HepG2 (cell line): ENCODE measurements around the gene ACAP3. TPM values are rescaled to one million over a fixed set of nuclear protein-coding genes. Genes with fewer than 3 reads are reported as not detected.

Experiments
- ATF7 ChIP-seq, 2 experiments: fragments of 450-650 bp in 1 of 2; sonication (generic) in 1 of 2; formaldehyde crosslinking in 1 of 2; IDR thresholded peaks; 2 replicates each; pipeline versions ENCODE4 v1.4.0 to v1.6.1; 2016 to 2020; ENCODE audit warnings: antibody characterized with exemption in 1 of 2, mild to moderate bottlenecking in 1 of 2, missing genetic modification reagents in 1 of 2
- BORCS8-MEF2B ChIP-seq: sonication (generic); formaldehyde crosslinking; IDR thresholded peaks from 2 replicates; pipeline ENCODE4 v1.8.0; 2022; ENCODE audit warnings: mild to moderate bottlenecking, missing genetic modification reagents
- CBX2 ChIP-seq, 2 experiments: fragments of 200-600 bp in 1 of 2; sonication (generic); formaldehyde crosslinking in 1 of 2; IDR thresholded peaks; 2 replicates each; pipeline versions ENCODE4 v1.7.0 to v1.8.1; 2018 to 2022; ENCODE audit warnings: low read depth in 2 of 2, low read length in 1 of 2, mild to moderate bottlenecking in 1 of 2, missing genetic modification reagents in 1 of 2
- ESRRA ChIP-seq: sonication (generic); formaldehyde crosslinking; IDR thresholded peaks from 2 replicates; pipeline ENCODE4 v1.5.1; 2020; ENCODE audit warnings: mild to moderate bottlenecking, low read depth, missing genetic modification reagents
- GATAD2A ChIP-seq: IDR thresholded peaks from 2 replicates; pipeline ENCODE4 v1.6.1; 2016
- HOXD1 ChIP-seq: sonication (generic); formaldehyde crosslinking; IDR thresholded peaks from 2 replicates; pipeline ENCODE4 v1.5.0; 2020; ENCODE audit warnings: missing genetic modification reagents
- KAT7 ChIP-seq: IDR thresholded peaks from 2 replicates; pipeline ENCODE4 v1.6.1; 2018; ENCODE audit warnings: borderline replicate concordance, missing compliant biosample characterization
- KLF13 ChIP-seq: sonication (generic); formaldehyde crosslinking; IDR thresholded peaks from 2 replicates; pipeline ENCODE4 v1.4.0; 2020; ENCODE audit warnings: mild to moderate bottlenecking, missing genetic modification reagents
- MTF2 ChIP-seq: sonication (generic); formaldehyde crosslinking; IDR thresholded peaks from 2 replicates; pipeline ENCODE4 v1.5.0; 2020; ENCODE audit warnings: missing genetic modification reagents, borderline replicate concordance
- NONO ChIP-seq, 2 experiments: fragments of 450-650 bp in 1 of 2; sonication (generic) in 1 of 2; formaldehyde crosslinking in 1 of 2; IDR thresholded peaks in 1 of 2; conservative IDR thresholded peaks in 1 of 2; 2 replicates each; pipeline versions ENCODE4 v1.6.1 to v1.8.0; 2017 to 2022; ENCODE audit warnings: mild to moderate bottlenecking in 1 of 2, missing genetic modification reagents in 1 of 2, moderate library complexity in 1 of 2
- NR2C2 ChIP-seq: sonication (generic); formaldehyde crosslinking; IDR thresholded peaks from 2 replicates; pipeline ENCODE4 v1.4.0; 2020; ENCODE audit warnings: missing genetic modification reagents, mild to moderate bottlenecking, moderate library complexity, borderline replicate concordance
- NR2F1 ChIP-seq, 2 experiments: fragments of 450-650 bp in 1 of 2; formaldehyde crosslinking in 1 of 2; IDR thresholded peaks; 2 replicates each; pipeline versions ENCODE4 v1.5.0 to v1.6.1; 2016 to 2020; ENCODE audit warnings: mild to moderate bottlenecking in 1 of 2, missing compliant biosample characterization in 1 of 2, missing genetic modification reagents in 1 of 2, moderate library complexity in 1 of 2
- SSRP1 ChIP-seq: IDR thresholded peaks from 2 replicates; pipeline ENCODE4 v1.6.1; 2016; ENCODE audit warnings: control low read depth
- ZEB1 ChIP-seq: IDR thresholded peaks from 2 replicates; pipeline ENCODE4 v1.6.1; 2012; ENCODE audit warnings: mild to moderate bottlenecking, low read depth, inconsistent platforms; ENCODE audit not compliant: insufficient replicate concordance
- ZIK1 ChIP-seq: sonication (generic); formaldehyde crosslinking; IDR thresholded peaks from 2 replicates; pipeline ENCODE4 v1.5.0; 2020; ENCODE audit warnings: mild to moderate bottlenecking, low read depth, missing genetic modification reagents, borderline replicate concordance
- ZNF563 ChIP-seq: sonication (generic); formaldehyde crosslinking; IDR thresholded peaks from 2 replicates; pipeline ENCODE4 v1.8.0; 2022; ENCODE audit warnings: mild to moderate bottlenecking, moderate library complexity, missing genetic modification reagents
- ZNF605 ChIP-seq: sonication (generic); formaldehyde crosslinking; IDR thresholded peaks from 2 replicates; pipeline ENCODE4 v1.8.0; 2022; ENCODE audit warnings: mild to moderate bottlenecking, missing genetic modification reagents
- ZNF713 ChIP-seq: sonication (generic); formaldehyde crosslinking; IDR thresholded peaks from 2 replicates; pipeline ENCODE4 v1.4.0; 2020; ENCODE audit warnings: mild to moderate bottlenecking, missing genetic modification reagents
- polyA plus RNA-seq, 8 experiments: library from polyadenylated mRNA; depleted of rRNA in 3 of 8; stranded (reverse) in 7 of 8; unstranded in 1 of 8; fragments of >200 nt; fragmentation: Illumina TruSeq in 4 of 8; extraction: Trizol in 4 of 8; gene quantifications; 2 replicates each; pipeline versions ENCODE4 v1.2.1 to v1.2.3, GENCODE V29; 2011 to 2016; ENCODE audit warnings: low read depth in 4 of 8, missing spikeins in 1 of 8, mixed read lengths in 1 of 8; ENCODE audit not compliant: insufficient read depth in 1 of 8
- total RNA-seq, 5 experiments: library from RNA; depleted of rRNA; stranded (reverse); fragments of >200 nt; fragmentation: Illumina TruSeq; extraction: Trizol; gene quantifications; 2 replicates each; pipeline ENCODE4 v1.2.3, GENCODE V29; 2016; ENCODE audit warnings: low read depth in 1 of 5
- TF ChIP-seq, protein P1 (sequence below): IDR thresholded peaks from 2 replicates; pipeline ENCODE4 v1.6.1; 2012; ENCODE audit warnings: low read depth, low read length, improper control_type of control experiment
- TF ChIP-seq, protein P2 (sequence below): sonication (generic); formaldehyde crosslinking; IDR thresholded peaks from 2 replicates; pipeline ENCODE4 v1.8.1; 2023; ENCODE audit warnings: mild to moderate bottlenecking, inconsistent platforms, moderate library complexity, missing genetic modification reagents, borderline replicate concordance
- TF ChIP-seq, protein P3 (sequence below): sonication (generic); formaldehyde crosslinking; IDR thresholded peaks from 2 replicates; pipeline ENCODE4 v1.5.1; 2020; ENCODE audit warnings: mild to moderate bottlenecking, missing genetic modification reagents, moderate library complexity

Gene ACAP3
- total and polyA plus RNA-seq, 2 of the 13 experiments (the other 11 are each of a cell fraction or from before 2014, with no cell fraction given), result 29.4 to 50.8 TPM

DNA sequence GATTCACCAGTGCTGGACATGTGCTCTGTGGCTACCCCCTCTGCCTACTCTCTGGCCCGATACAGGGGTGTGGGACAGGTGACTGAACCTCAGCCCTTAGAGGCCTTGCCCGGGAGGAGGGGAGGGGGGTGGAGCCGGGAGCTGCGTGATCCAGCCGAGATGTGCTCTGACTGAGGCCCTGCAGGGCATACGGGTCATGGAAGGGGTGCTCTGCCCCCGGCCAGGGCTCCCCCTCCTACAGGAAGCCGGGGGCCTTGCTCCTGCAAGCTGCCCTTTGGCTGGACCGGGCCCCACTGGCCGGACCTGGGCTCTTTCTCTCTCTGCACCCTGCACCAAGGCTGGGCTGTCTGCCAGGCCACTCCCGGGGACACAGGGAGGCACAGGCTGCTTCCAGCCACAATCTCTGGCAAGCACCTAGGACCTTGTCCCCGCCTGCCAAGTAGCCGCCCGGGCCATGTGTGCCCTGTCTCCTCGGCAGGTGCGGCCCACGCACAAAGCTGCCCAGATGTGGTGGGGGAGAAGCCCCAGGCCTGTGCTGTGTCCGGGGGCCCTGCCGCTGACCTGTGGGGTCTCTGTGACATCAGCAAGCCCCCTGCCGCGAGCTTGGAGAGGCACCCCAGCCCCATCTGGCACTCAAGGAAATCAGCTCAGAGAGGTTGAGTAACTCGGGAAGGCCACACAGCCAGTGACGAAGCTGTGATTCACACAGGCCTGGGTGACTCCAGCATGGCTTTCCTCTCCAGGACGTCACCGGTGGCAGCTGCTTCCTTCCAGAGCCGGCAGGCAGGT lies 26.0 kb downstream of the ACAP3 start (continued):
- TF ChIP-seq, protein P1, sequence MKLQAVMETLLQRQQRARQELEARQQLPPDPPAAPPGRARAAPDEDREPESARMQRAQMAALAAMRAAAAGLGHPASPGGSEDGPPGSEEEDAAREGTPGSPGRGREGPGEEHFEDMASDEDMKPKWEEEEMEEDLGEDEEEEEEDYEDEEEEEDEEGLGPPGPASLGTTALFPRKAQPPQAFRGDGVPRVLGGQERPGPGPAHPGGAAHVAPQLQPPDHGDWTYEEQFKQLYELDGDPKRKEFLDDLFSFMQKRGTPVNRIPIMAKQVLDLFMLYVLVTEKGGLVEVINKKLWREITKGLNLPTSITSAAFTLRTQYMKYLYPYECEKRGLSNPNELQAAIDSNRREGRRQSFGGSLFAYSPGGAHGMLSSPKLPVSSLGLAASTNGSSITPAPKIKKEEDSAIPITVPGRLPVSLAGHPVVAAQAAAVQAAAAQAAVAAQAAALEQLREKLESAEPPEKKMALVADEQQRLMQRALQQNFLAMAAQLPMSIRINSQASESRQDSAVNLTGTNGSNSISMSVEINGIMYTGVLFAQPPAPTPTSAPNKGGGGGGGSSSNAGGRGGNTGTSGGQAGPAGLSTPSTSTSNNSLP, result no peak
- TF ChIP-seq KLF13 (CRISPR knock-in tag) (no peak), ZNF713 (CRISPR knock-in tag) (no peak), ZNF563 (CRISPR knock-in tag) (0 out of 2 replicates have a peak, but pooled peaks have one; percentile 25), ZNF605 (CRISPR knock-in tag) (peak; percentile 48), KAT7 (CRISPR knock-in tag) (no peak), NR2F1 (CRISPR knock-in tag; IDR thresholded peaks at IDR 0.05) (peak; percentile 12 to 52; a peak in 1 of 4 replicates), ATF7 (IDR thresholded peaks at IDR 0.05) (no peak), ATF7 (CRISPR knock-in tag; IDR thresholded peaks at IDR 0.05) (0 out of 2 replicates have a peak, but pooled peaks have one; percentile 5), ZEB1 (peak; percentile 51), MTF2 (CRISPR knock-in tag) (peak; percentile 93; the same call in 1 of the 2 replicates), NR2C2 (CRISPR knock-in tag) (peak; percentile 68), GATAD2A (CRISPR knock-in tag) (peak; percentile 72), SSRP1 (CRISPR knock-in tag) (no peak), HOXD1 (CRISPR knock-in tag) (0 out of 2 replicates have a peak, but pooled peaks have one; percentile 32), CBX2 (IDR thresholded peaks at IDR 0.05; ENCODE audit: low read depth, low read length) (no peak), CBX2 (CRISPR knock-in tag; IDR thresholded peaks at IDR 0.05; ENCODE audit: low read depth) (no peak), NONO (IDR thresholded peaks at IDR 0.05) (no peak), NONO (CRISPR knock-in tag; conservative IDR thresholded peaks at IDR 0.05) (0 out of 2 replicates have a peak, but pooled peaks have one; percentile 37), ESRRA (CRISPR knock-in tag) (peak; percentile 50; the same call in 1 of the 2 replicates), ZIK1 (CRISPR knock-in tag) (no peak; the same call in 1 of the 2 replicates), BORCS8-MEF2B (peak; percentile 27; the same call in 1 of the 2 replicates)
- TF ChIP-seq, protein P2, sequence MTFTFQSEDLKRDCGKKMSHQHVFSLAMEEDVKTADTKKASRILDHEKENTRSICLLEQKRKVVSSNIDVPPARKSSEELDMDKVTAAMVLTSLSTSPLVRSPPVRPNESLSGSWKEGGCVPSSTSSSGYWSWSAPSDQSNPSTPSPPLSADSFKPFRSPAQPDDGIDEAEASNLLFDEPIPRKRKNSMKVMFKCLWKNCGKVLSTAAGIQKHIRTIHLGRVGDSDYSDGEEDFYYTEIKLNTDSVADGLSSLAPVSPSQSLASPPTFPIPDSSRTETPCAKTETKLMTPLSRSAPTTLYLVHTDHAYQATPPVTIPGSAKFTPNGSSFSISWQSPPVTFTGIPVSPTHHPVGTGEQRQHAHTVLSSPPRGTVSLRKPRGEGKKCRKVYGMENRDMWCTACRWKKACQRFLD (CRISPR knock-in tag), result 0 out of 2 replicates have a peak, but pooled peaks have one; percentile 26
- TF ChIP-seq, protein P3, sequence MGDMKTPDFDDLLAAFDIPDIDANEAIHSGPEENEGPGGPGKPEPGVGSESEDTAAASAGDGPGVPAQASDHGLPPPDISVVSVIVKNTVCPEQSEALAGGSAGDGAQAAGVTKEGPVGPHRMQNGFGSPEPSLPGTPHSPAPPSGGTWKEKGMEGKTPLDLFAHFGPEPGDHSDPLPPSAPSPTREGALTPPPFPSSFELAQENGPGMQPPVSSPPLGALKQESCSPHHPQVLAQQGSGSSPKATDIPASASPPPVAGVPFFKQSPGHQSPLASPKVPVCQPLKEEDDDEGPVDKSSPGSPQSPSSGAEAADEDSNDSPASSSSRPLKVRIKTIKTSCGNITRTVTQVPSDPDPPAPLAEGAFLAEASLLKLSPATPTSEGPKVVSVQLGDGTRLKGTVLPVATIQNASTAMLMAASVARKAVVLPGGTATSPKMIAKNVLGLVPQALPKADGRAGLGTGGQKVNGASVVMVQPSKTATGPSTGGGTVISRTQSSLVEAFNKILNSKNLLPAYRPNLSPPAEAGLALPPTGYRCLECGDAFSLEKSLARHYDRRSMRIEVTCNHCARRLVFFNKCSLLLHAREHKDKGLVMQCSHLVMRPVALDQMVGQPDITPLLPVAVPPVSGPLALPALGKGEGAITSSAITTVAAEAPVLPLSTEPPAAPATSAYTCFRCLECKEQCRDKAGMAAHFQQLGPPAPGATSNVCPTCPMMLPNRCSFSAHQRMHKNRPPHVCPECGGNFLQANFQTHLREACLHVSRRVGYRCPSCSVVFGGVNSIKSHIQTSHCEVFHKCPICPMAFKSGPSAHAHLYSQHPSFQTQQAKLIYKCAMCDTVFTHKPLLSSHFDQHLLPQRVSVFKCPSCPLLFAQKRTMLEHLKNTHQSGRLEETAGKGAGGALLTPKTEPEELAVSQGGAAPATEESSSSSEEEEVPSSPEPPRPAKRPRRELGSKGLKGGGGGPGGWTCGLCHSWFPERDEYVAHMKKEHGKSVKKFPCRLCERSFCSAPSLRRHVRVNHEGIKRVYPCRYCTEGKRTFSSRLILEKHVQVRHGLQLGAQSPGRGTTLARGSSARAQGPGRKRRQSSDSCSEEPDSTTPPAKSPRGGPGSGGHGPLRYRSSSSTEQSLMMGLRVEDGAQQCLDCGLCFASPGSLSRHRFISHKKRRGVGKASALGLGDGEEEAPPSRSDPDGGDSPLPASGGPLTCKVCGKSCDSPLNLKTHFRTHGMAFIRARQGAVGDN, result peak; percentile 92
